ENCODE results near the gene PIAS2.

DNA sequence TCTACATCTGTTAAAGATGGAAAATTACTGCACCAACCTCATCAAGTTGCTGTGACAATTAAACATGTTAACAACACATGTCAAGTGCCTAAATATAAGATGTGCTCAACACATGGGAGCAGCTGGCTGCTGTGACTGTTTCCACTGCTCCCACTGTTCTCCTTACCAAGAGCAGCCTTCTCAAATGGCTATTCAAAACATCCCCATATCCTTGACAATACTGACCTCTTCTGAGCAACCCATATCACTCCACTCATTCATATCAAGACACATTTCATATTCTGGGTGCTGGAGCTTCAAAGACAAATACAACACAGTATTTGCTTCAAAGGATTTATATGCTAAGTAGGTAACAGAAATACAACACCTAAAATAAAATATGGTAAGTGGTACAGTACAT lies 60.3 kb downstream of the PIAS2 start:
- no peak for TF ChIP-seq CTCF (IDR thresholded peaks at IDR 0.05)
- no peak for TF ChIP-seq POLR2A (IDR thresholded peaks at IDR 0.05)
- TF ChIP-seq POLR2AphosphoS5 (IDR thresholded peaks at IDR 0.05): no peak

All from suprapubic skin (tissue), 4 donors.